ENCODE measurements around the gene ZC3H12A.

DNA sequence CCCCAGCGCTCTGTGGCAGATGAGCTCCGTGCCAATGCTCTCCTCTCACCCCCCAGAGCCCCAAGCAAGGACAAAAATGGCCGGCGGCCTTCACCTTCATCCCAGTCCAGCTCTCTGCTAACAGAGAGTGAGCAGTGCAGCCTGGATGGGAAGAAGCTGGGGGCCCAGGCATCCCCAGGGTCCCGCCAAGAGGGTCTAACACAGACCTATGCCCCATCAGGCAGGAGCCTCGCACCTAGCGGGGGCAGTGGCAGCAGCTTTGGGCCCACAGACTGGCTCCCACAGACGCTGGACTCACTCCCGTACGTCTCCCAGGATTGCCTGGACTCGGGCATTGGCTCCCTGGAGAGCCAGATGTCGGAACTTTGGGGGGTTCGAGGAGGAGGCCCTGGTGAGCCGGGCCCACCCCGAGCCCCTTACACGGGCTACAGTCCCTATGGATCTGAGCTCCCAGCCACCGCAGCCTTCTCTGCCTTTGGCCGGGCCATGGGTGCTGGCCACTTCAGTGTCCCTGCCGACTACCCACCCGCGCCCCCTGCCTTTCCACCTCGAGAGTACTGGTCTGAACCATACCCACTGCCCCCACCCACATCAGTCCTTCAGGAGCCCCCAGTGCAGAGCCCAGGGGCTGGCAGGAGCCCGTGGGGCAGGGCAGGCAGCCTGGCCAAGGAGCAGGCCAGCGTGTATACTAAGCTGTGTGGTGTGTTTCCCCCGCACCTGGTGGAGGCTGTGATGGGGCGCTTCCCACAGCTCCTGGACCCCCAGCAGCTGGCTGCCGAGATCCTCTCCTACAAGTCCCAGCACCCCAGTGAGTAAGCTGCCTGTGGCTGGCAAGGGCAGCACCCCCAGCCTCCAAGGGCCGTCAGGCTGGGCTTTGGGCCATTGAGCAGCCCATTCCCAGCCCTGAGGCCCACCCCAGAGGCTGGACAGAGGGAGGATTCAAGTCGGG, 8.7 kb downstream of the ZC3H12A start:
- TF ChIP-seq POLR2A (IDR thresholded peaks at IDR 0.05) (no peak), CTCF (IDR thresholded peaks at IDR 0.05) (no peak), EP300 (IDR thresholded peaks at IDR 0.05) (no peak)
